IMR-90 (cell line): ENCODE data around the gene IGF1R. TPM values are rescaled to one million over a fixed set of nuclear protein-coding genes. Genes with fewer than 3 reads are reported as not detected.

ENCODE experiments used
- ATAC-seq: fragments of 200-7000 bp; cut with Tn5 transposase; 2 replicates; pipeline ENCODE4 v1.9.1; 2020; ENCODE audit warnings: low read depth, mild to moderate bottlenecking, moderate library complexity
- BruUV-seq: library from RNA; stranded (reverse); fragments of 400-500 nt; replicated peaks from 2 replicates; lab custom pipeline; 2021; lab: Mats Ljungman, UMichigan
- CTCF ChIA-PET: fragments of 300-600 bp; formaldehyde crosslinking; extraction: SDS; loops from one replicate; lab custom pipeline; 2021; ENCODE audit warnings: antibody characterized with exemption; lab: Yijun Ruan, JAX
- POLR2A ChIA-PET: fragments of 300-600 bp; sonication (Branson Sonifier 250); formaldehyde crosslinking; loops from one replicate; lab custom pipeline; 2022; ENCODE audit warnings: antibody characterized with exemption; ENCODE audit not compliant: unreplicated experiment; lab: Charles Lee
- DNase-seq: peaks from one replicate; pipeline ENCODE4 v3.0.0; 2013
- H2AFZ ChIP-seq: replicated peaks from 2 replicates; pipeline ENCODE3; 2013; ENCODE audit warnings: low read length, mild to moderate bottlenecking; ENCODE audit not compliant: poor library complexity
- H2AK5ac ChIP-seq: 2 replicates; pipeline ENCODE4 v1.6.1; 2013; ENCODE audit warnings: low read depth, low read length, inconsistent platforms
- H2AK9ac ChIP-seq: replicated peaks from 2 replicates; pipeline ENCODE3; 2013; ENCODE audit warnings: mild to moderate bottlenecking, low read depth, low read length, moderate library complexity; ENCODE audit not compliant: poor library complexity
- H2BK120ac ChIP-seq: 2 replicates; pipeline ENCODE4 v1.6.1; 2013; ENCODE audit warnings: low read depth, low read length, inconsistent platforms
- H2BK15ac ChIP-seq: 3 replicates; pipeline ENCODE4 v1.6.1; 2013; ENCODE audit warnings: low read depth, low read length, inconsistent platforms
- H2BK20ac ChIP-seq: 2 replicates; pipeline ENCODE4 v1.6.1; 2013; ENCODE audit warnings: low read depth, mild to moderate bottlenecking, inconsistent platforms, low read length, moderate library complexity
- H2BK5ac ChIP-seq: 2 replicates; pipeline ENCODE4 v1.6.1; 2013; ENCODE audit warnings: mild to moderate bottlenecking, low read depth, low read length, inconsistent platforms; ENCODE audit not compliant: poor library complexity, severe bottlenecking
- H3K14ac ChIP-seq: replicated peaks from 2 replicates; pipeline ENCODE4 v1.6.1; 2013; ENCODE audit warnings: low read depth, low read length, inconsistent platforms
- H3K18ac ChIP-seq: 2 replicates; pipeline ENCODE4 v1.6.1; 2013; ENCODE audit warnings: low read depth, low read length, control low read depth
- H3K23ac ChIP-seq: 2 replicates; pipeline ENCODE4 v1.6.1; 2013; ENCODE audit warnings: low read depth, low read length, inconsistent platforms
- H3K27ac ChIP-seq: 2 replicates; pipeline ENCODE4 v1.5.1; 2013; ENCODE audit warnings: mild to moderate bottlenecking, control low read depth, low read length; ENCODE audit not compliant: insufficient read depth
- H3K27me3 ChIP-seq: 2 replicates; pipeline ENCODE4 v1.6.1; 2013; ENCODE audit warnings: low read length; ENCODE audit not compliant: control insufficient read depth, insufficient read depth
- H3K36me3 ChIP-seq: 2 replicates; pipeline ENCODE4 v1.6.1; 2013; ENCODE audit warnings: low read length, mixed read lengths; ENCODE audit not compliant: control insufficient read depth, insufficient read depth
- H3K4ac ChIP-seq: 2 replicates; pipeline ENCODE4 v1.6.1; 2013; ENCODE audit warnings: low read depth, low read length, inconsistent platforms
- H3K4me1 ChIP-seq: 2 replicates; pipeline ENCODE4 v1.6.1; 2013; ENCODE audit warnings: low read length, mixed read lengths; ENCODE audit not compliant: control insufficient read depth, insufficient read depth
- H3K4me2 ChIP-seq: 2 replicates; pipeline ENCODE4 v1.6.1; 2013; ENCODE audit warnings: low read depth, mild to moderate bottlenecking, control low read depth, low read length, moderate library complexity
- H3K4me3 ChIP-seq: 2 replicates; pipeline ENCODE4 v1.5.1; 2013; ENCODE audit warnings: low read depth, mild to moderate bottlenecking, control low read depth, low read length, moderate library complexity; ENCODE audit not compliant: insufficient read depth
- H3K56ac ChIP-seq: 2 replicates; pipeline ENCODE4 v1.6.1; 2013; ENCODE audit warnings: low read length, inconsistent platforms; ENCODE audit not compliant: insufficient read depth; ENCODE audit errors: extremely low read depth
- H3K79me1 ChIP-seq, 2 experiments: 2 replicates each; pipeline ENCODE4 v1.6.1; 2013; ENCODE audit warnings: low read length in 2 of 2, inconsistent platforms in 1 of 2, low read depth in 1 of 2
- H3K9ac ChIP-seq: 2 replicates; pipeline ENCODE4 v1.6.1; 2013; ENCODE audit warnings: low read depth, low read length, control low read depth
- H3K9me1 ChIP-seq: 2 replicates; pipeline ENCODE4 v1.6.1; 2013; ENCODE audit warnings: low read length, inconsistent platforms; ENCODE audit not compliant: insufficient read depth
- H3K9me3 ChIP-seq: 2 replicates; pipeline ENCODE4 v1.6.1; 2013; ENCODE audit warnings: low read length; ENCODE audit not compliant: control insufficient read depth, insufficient read depth
- H4K20me1 ChIP-seq: 2 replicates; pipeline ENCODE4 v1.6.1; 2013; ENCODE audit warnings: low read length, inconsistent platforms; ENCODE audit not compliant: insufficient read depth
- H4K5ac ChIP-seq: 2 replicates; pipeline ENCODE4 v1.6.1; 2013; ENCODE audit warnings: mild to moderate bottlenecking, low read depth, low read length, control low read depth
- H4K8ac ChIP-seq, 2 experiments: 2 replicates each; pipeline ENCODE4 v1.6.1; 2013; ENCODE audit warnings: low read depth in 2 of 2, low read length in 2 of 2, control low read depth in 1 of 2, inconsistent platforms in 1 of 2
- H4K91ac ChIP-seq: 2 replicates; pipeline ENCODE4 v1.6.1; 2013; ENCODE audit warnings: low read depth, low read length, inconsistent platforms; ENCODE audit not compliant: insufficient read depth
- CEBPB ChIP-seq: IDR thresholded peaks from 2 replicates; pipeline ENCODE4 v1.6.1; 2012; ENCODE audit warnings: low read depth, low read length, improper control_type of control experiment
- CHD1 ChIP-seq: IDR thresholded peaks from 2 replicates; pipeline ENCODE4 v1.6.1; 2012; ENCODE audit warnings: low read depth, low read length, improper control_type of control experiment
- FOS ChIP-seq: fragments of 150-350 bp; IDR thresholded peaks from 2 replicates; pipeline ENCODE4 v1.6.1; 2016; ENCODE audit warnings: low read depth, low read length
- MAFK ChIP-seq: IDR thresholded peaks from 2 replicates; pipeline ENCODE4 v1.6.1; 2012; ENCODE audit warnings: low read depth, low read length, improper control_type of control experiment
- MAZ ChIP-seq: IDR thresholded peaks from 2 replicates; pipeline ENCODE4 v1.6.1; 2012; ENCODE audit warnings: low read depth, mild to moderate bottlenecking, low read length, improper control_type of control experiment, moderate library complexity, borderline replicate concordance
- NFE2L2 ChIP-seq: fragments of 150-350 bp; IDR thresholded peaks from 2 replicates; pipeline ENCODE4 v1.6.1; 2016; ENCODE audit warnings: low read depth, mild to moderate bottlenecking, low read length
- POLR2A ChIP-seq: IDR thresholded peaks from 2 replicates; pipeline ENCODE4 v1.6.1; 2012; ENCODE audit warnings: mild to moderate bottlenecking, low read depth, low read length
- RAD21 ChIP-seq: IDR thresholded peaks from 2 replicates; pipeline ENCODE4 v1.6.1; 2012; ENCODE audit warnings: low read length, improper control_type of control experiment
- RCOR1 ChIP-seq: IDR thresholded peaks from 2 replicates; pipeline ENCODE4 v1.6.1; 2012; ENCODE audit warnings: mild to moderate bottlenecking, low read length, improper control_type of control experiment; ENCODE audit not compliant: insufficient replicate concordance
- RFX5 ChIP-seq: IDR thresholded peaks from 2 replicates; pipeline ENCODE4 v1.8.0; 2012; ENCODE audit warnings: low read depth, mild to moderate bottlenecking, low read length, moderate library complexity
- SMC3 ChIP-seq: fragments of 150-350 bp; IDR thresholded peaks from 2 replicates; pipeline ENCODE4 v1.6.1; 2016; ENCODE audit warnings: low read depth, mild to moderate bottlenecking, antibody characterized with exemption, low read length, moderate library complexity
- WGBS, 2 experiments: methylation state at CpG; one replicate each; pipeline versions ENCODE4 v1.1.5 to v1.1.7; 2013; ENCODE audit warnings: missing lambda C conversion rate in 2 of 2; ENCODE audit not compliant: insufficient read length in 1 of 2; ENCODE audit errors: extremely low coverage in 2 of 2; 5-methylcytosine and 5-hydroxymethylcytosine counted together
- dilution Hi-C: fragments of 300-500 bp; cut with HindIII; formaldehyde crosslinking; loops from one replicate; pipeline ENCODE4 v1.14.3; 2018; ENCODE audit warnings: low sequenced_read_pairs; ENCODE audit not compliant: unreplicated experiment
- in situ Hi-C: fragments of 300-500 bp; cut with MboI; formaldehyde crosslinking; loops from 3 replicates; pipeline ENCODE4 v1.14.3; 2019; ENCODE audit warnings: low sequenced_read_pairs, inconsistent platforms, mixed read lengths
- intact Hi-C: fragments of 100-400 bp; cut with micrococcal nuclease; formaldehyde crosslinking; loops from 2 replicates; pipeline ENCODE4 v1.10.0; 2022
- polyA plus RNA-seq, 3 experiments: library from polyadenylated mRNA; depleted of rRNA; stranded (reverse); fragments of >200 nt; gene quantifications; 2 replicates each; pipeline ENCODE4 v1.2.3, GENCODE V29; 2012; ENCODE audit warnings: low replicate concordance in 1 of 3
- total RNA-seq: library from RNA; depleted of rRNA; stranded (reverse); fragments of >200 nt; gene quantifications from 2 replicates; pipeline ENCODE4 v1.2.3, GENCODE V29; 2012
- TF ChIP-seq, protein P1 (sequence below): fragments of 150-350 bp; IDR thresholded peaks from 2 replicates; pipeline ENCODE4 v1.6.1; 2017; ENCODE audit warnings: mild to moderate bottlenecking, antibody characterized with exemption, low read length, low read depth
- TF ChIP-seq, protein P2 (sequence below): fragments of 150-350 bp; IDR thresholded peaks from 2 replicates; pipeline ENCODE4 v1.6.1; 2016; ENCODE audit warnings: low read depth, mild to moderate bottlenecking, low read length, moderate library complexity, borderline replicate concordance

The IGF1R gene
- total and polyA plus RNA-seq, 2 of the 4 experiments (the other 2 are of a cell fraction): 24.0 to 24.9 TPM

DNA sequence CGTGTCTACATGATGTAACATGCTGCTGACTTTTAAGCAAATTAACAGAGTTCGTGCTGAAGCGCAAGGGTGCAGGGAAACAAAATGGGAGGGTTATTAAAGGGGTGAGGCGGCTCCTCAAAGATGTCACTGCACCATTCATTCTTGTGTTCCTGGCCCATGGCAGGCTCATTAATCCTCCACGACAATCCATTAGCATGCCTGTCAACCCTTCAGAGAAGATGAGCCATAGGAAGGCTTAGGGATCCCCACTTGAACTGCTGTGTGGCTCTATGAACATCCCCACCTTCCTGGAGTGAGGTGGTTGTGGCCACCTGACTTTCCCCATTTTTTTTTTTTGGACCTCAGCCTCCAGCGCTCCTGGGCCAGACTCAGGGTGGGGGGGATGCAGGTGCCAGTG lies 45.8 kb downstream of the IGF1R start (continued):
- TF ChIP-seq, protein P1, sequence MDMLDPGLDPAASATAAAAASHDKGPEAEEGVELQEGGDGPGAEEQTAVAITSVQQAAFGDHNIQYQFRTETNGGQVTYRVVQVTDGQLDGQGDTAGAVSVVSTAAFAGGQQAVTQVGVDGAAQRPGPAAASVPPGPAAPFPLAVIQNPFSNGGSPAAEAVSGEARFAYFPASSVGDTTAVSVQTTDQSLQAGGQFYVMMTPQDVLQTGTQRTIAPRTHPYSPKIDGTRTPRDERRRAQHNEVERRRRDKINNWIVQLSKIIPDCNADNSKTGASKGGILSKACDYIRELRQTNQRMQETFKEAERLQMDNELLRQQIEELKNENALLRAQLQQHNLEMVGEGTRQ: no peak

DNA sequence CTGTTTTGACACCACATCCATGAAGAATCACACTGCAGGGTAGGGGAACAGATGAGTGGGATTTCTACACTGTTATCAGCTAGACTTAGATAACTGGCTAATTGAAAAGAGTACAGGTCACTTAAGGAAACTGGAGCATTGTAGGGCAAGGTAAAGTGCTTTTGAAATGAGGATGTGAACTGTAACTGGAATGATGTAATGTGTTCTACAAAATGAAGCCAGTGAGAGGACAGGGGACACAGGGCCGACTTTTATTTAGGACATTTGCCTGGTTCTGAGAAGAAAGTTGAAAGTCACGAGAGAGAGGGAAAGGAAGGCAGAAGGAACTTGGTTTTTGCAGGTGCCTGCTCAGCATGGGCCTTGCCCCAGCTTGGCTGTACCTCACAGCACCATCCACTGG lies 50.5 kb downstream of the IGF1R start:
- in situ Hi-C loops (no loop called here), dilution Hi-C loops (no loop called here), intact Hi-C loops (no loop called here)
- no peak overlapping the region for H2BK5ac ChIP-seq
- H3K9ac ChIP-seq: no peak overlapping the region
- peak overlapping the region; percentile 31; the same call in 1 of the 2 replicates for H3K14ac ChIP-seq
- DNase-seq (no peak), ATAC-seq (no peak)
- peaks cover 28% of the 10 kb centered on the region for H3K4me1 ChIP-seq
- H2BK120ac ChIP-seq: no peak overlapping the region
- H2AFZ ChIP-seq: no peak overlapping the region
- no peaks in the 10 kb centered on the region for H3K27me3 ChIP-seq
- 86% methylated on average over 1 of the region's 2 CpGs; no CpG with 5 or more reads in 1 of the 2 experiments for WGBS, 2 experiments
- H2BK15ac ChIP-seq: no peak overlapping the region
- no peak overlapping the region for H4K5ac ChIP-seq
- no peak overlapping the region for H3K23ac ChIP-seq
- ChIA-PET POLR2A (no interaction called here), CTCF (no interaction called here)
- H3K4me2 ChIP-seq: no peak overlapping the region
- no TSS peak for BruUV-seq
- no peaks in the 10 kb centered on the region for H3K36me3 ChIP-seq
- no peak overlapping the region for H2AK5ac ChIP-seq
- peaks cover 42 to 88% of the 10 kb centered on the region in 2 experiments for H3K79me1 ChIP-seq
- no peak overlapping the region for H4K91ac ChIP-seq
- H2AK9ac ChIP-seq: no peak overlapping the region
- no peak overlapping the region for H3K56ac ChIP-seq
- H4K20me1 ChIP-seq: peaks cover 96% of the 10 kb centered on the region
- peaks cover 40% of the 10 kb centered on the region for H3K9me1 ChIP-seq
- no peak overlapping the region for H3K4ac ChIP-seq
- no peak overlapping the region for H3K27ac ChIP-seq
- no peak overlapping the region for H4K8ac ChIP-seq
- H3K9me3 ChIP-seq: no peaks in the 10 kb centered on the region
- H3K18ac ChIP-seq: no peak overlapping the region
- H3K4me3 ChIP-seq: no peak overlapping the region
- no peak overlapping the region for H2BK20ac ChIP-seq
- TF ChIP-seq POLR2A (no peak), FOS (no peak), SMC3 (no peak), CHD1 (no peak), MAZ (no peak), RFX5 (no peak), RCOR1 (no peak), NFE2L2 (no peak), CEBPB (no peak), MAFK (no peak), RAD21 (no peak)
- TF ChIP-seq, protein P2, sequence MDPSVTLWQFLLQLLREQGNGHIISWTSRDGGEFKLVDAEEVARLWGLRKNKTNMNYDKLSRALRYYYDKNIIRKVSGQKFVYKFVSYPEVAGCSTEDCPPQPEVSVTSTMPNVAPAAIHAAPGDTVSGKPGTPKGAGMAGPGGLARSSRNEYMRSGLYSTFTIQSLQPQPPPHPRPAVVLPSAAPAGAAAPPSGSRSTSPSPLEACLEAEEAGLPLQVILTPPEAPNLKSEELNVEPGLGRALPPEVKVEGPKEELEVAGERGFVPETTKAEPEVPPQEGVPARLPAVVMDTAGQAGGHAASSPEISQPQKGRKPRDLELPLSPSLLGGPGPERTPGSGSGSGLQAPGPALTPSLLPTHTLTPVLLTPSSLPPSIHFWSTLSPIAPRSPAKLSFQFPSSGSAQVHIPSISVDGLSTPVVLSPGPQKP: no peak
- TF ChIP-seq, protein P1: no peak
